GM12878 (cell line): Measurements from ENCODE around the gene SPINK1. TPM values are rescaled to one million over a fixed set of nuclear protein-coding genes. Genes with fewer than 3 reads are reported as not detected.

Experiments
- ATAC-seq: fragments of 200-7000 bp; cut with Tn5 transposase; 3 replicates; pipeline ENCODE4 v1.9.1; 2020; ENCODE audit warnings: mild to moderate bottlenecking, moderate library complexity
- BruUV-seq: library from RNA; stranded (reverse); fragments of 400-500 nt; replicated peaks from 2 replicates; lab custom pipeline; 2021; lab: Mats Ljungman, UMichigan
- CTCF ChIA-PET: fragments of 300-600 bp; sonication (Branson Sonifier 250); formaldehyde crosslinking; extraction: SDS; loops from one replicate; lab custom pipeline; 2021; ENCODE audit warnings: inconsistent platforms; lab: Yijun Ruan, JAX
- POLR2A ChIA-PET: fragments of 350-600 bp; formaldehyde crosslinking; extraction: SDS; loops from one replicate; lab custom pipeline; 2021; ENCODE audit warnings: inconsistent platforms; lab: Charles Lee
- RAD21 ChIA-PET: fragments of 300-600 bp; sonication (Branson Sonifier 250); formaldehyde crosslinking; loops from one replicate; lab custom pipeline; 2023; ENCODE audit warnings: antibody characterized with exemption; ENCODE audit not compliant: unreplicated experiment; lab: Charles Lee
- SMC1A ChIA-PET: fragments of 300-600 bp; sonication (Branson Sonifier 250); formaldehyde crosslinking; loops from one replicate; lab custom pipeline; 2023; ENCODE audit not compliant: unreplicated experiment, uncharacterized antibody; lab: Charles Lee
- DNase-seq: peaks from one replicate; pipeline ENCODE4 v3.0.0-alpha.2; 2011; ENCODE audit warnings: low read depth, low spot score
- FAIRE-seq: peaks from 3 replicates; lab custom pipeline; 2011; peaks lifted over from hg19 to GRCh38; lab: Jason Lieb, UNC
- H2AFZ ChIP-seq: 2 replicates; pipeline ENCODE4 v1.6.0; 2011; ENCODE audit warnings: low read depth, low read length, control low read depth; ENCODE audit not compliant: control insufficient read depth
- H3K27ac ChIP-seq: 2 replicates; pipeline ENCODE4 v1.5.1; 2011; ENCODE audit warnings: control low read depth; ENCODE audit not compliant: control insufficient read depth, insufficient read depth
- H3K27me3 ChIP-seq, 2 experiments: replicated peaks in 1 of 2; 2 replicates each; pipeline versions ENCODE4 v1.6.0 to v1.6.1; 2011; ENCODE audit warnings: low read length in 1 of 2; ENCODE audit not compliant: control insufficient read depth in 2 of 2, insufficient read depth in 2 of 2
- H3K36me3 ChIP-seq, 2 experiments: 2 replicates each; pipeline ENCODE4 v1.5.1; 2011; ENCODE audit warnings: low read length in 1 of 2; ENCODE audit not compliant: control insufficient read depth in 2 of 2, insufficient read depth in 2 of 2
- H3K4me1 ChIP-seq: 2 replicates; pipeline ENCODE4 v1.6.1; 2011; ENCODE audit warnings: mild to moderate bottlenecking, low read length, moderate library complexity, mixed read lengths; ENCODE audit not compliant: control insufficient read depth, insufficient read depth
- H3K4me2 ChIP-seq: 2 replicates; pipeline ENCODE4 v1.6.0; 2011; ENCODE audit warnings: control low read depth; ENCODE audit not compliant: control insufficient read depth, insufficient read depth
- H3K4me3 ChIP-seq: fragments of 200-600 bp; sonication (generic); 2 replicates; pipeline ENCODE4 v1.5.1; 2016
- H3K79me2 ChIP-seq: 2 replicates; pipeline ENCODE4 v1.6.0; 2011; ENCODE audit warnings: low read length; ENCODE audit not compliant: control insufficient read depth, insufficient read depth
- H3K9ac ChIP-seq: 2 replicates; pipeline ENCODE4 v1.8.0; 2011; ENCODE audit warnings: low read length, control low read depth, mixed read lengths; ENCODE audit not compliant: control insufficient read depth, insufficient read depth
- H3K9me3 ChIP-seq: replicated peaks from 3 replicates; pipeline ENCODE4 v1.5.1; 2011; ENCODE audit warnings: mild to moderate bottlenecking, low read length; ENCODE audit not compliant: control insufficient read depth, insufficient read depth
- H4K20me1 ChIP-seq: 2 replicates; pipeline ENCODE4 v1.6.0; 2011; ENCODE audit not compliant: control insufficient read depth, insufficient read depth
- ATF7 ChIP-seq: fragments of 450-650 bp; IDR thresholded peaks from 2 replicates; pipeline ENCODE4 v1.6.1; 2016; ENCODE audit warnings: low read depth, mild to moderate bottlenecking
- BCL3 ChIP-seq: IDR thresholded peaks from 2 replicates; pipeline ENCODE4 v1.6.1; 2011; ENCODE audit warnings: borderline replicate concordance, low read depth, mild to moderate bottlenecking, moderate library complexity, low read length; ENCODE audit not compliant: insufficient read depth, poor library complexity, severe bottlenecking
- DPF2 ChIP-seq: fragments of 450-650 bp; IDR thresholded peaks from 2 replicates; pipeline ENCODE4 v1.6.1; 2017; ENCODE audit warnings: mild to moderate bottlenecking
- EED ChIP-seq: sonication (generic); IDR thresholded peaks from 2 replicates; pipeline ENCODE4 v1.6.1; 2016; ENCODE audit warnings: antibody characterized with exemption, low read depth
- JUND ChIP-seq: IDR thresholded peaks from 2 replicates; pipeline ENCODE4 v1.6.1; 2012; ENCODE audit warnings: low read depth, mild to moderate bottlenecking, low read length, improper control_type of control experiment, moderate library complexity
- PAX8 ChIP-seq: fragments of 450-650 bp; IDR thresholded peaks from 2 replicates; pipeline ENCODE4 v1.6.1; 2017; ENCODE audit warnings: mild to moderate bottlenecking, moderate library complexity
- POLR2AphosphoS5 ChIP-seq: IDR thresholded peaks from 2 replicates; pipeline ENCODE4 v1.6.1; 2011; ENCODE audit warnings: mild to moderate bottlenecking, low read length, inconsistent platforms
- SRF ChIP-seq, 2 experiments: IDR thresholded peaks; 2 replicates each; pipeline ENCODE4 v1.6.1; 2011; ENCODE audit warnings: low read depth in 2 of 2, low read length in 2 of 2, mild to moderate bottlenecking in 1 of 2, moderate library complexity in 1 of 2
- TARDBP ChIP-seq: IDR thresholded peaks from 2 replicates; pipeline ENCODE4 v1.6.1; 2016; ENCODE audit warnings: borderline replicate concordance
- TCF3 ChIP-seq: IDR thresholded peaks from 2 replicates; pipeline ENCODE4 v1.6.1; 2012; ENCODE audit warnings: low read depth, mild to moderate bottlenecking, low read length, borderline replicate concordance; ENCODE audit not compliant: insufficient read depth
- USF1 ChIP-seq: IDR thresholded peaks from 2 replicates; pipeline ENCODE4 v1.6.1; 2011; ENCODE audit warnings: borderline replicate concordance, low read depth, mild to moderate bottlenecking, moderate library complexity, mixed read lengths, low read length; ENCODE audit not compliant: insufficient read depth; ENCODE audit errors: extremely low read length
- WGBS: methylation state at CpG from one replicate; pipeline ENCODE4 v1.1.6; 2016; ENCODE audit warnings: low lambda C conversion rate; ENCODE audit not compliant: insufficient replicate concordance, insufficient coverage; ENCODE audit errors: missing lambda C conversion rate; 5-methylcytosine and 5-hydroxymethylcytosine counted together
- in situ Hi-C: fragments of 300-500 bp; cut with MboI; formaldehyde crosslinking; loops from 9 replicates; pipeline ENCODE4 v1.14.3; 2018; ENCODE audit warnings: mixed read lengths
- intact Hi-C: fragments of 100-400 bp; cut with micrococcal nuclease; formaldehyde crosslinking; loops from one replicate; pipeline ENCODE4 v1.14.2; 2022; ENCODE audit not compliant: unreplicated experiment
- polyA plus RNA-seq, 11 experiments: library from polyadenylated mRNA; depleted of rRNA in 4 of 11; unstranded in 6 of 11; stranded (reverse) in 5 of 11; fragments of >200 nt; fragmentation: Nextera tagmentation in 4 of 11; fragmentation: Illumina TruSeq in 1 of 11; extraction: Ambion mirVana in 4 of 11; extraction: Trizol in 1 of 11; gene quantifications; 1 replicate in 1 of 11; 2 replicates in 10 of 11; pipeline versions ENCODE4 v1.2.1 to v1.2.3, GENCODE V29; 2011 to 2016; ENCODE audit warnings: inconsistent platforms in 2 of 11, missing spikeins in 2 of 11, low read depth in 1 of 11
- total RNA-seq, 4 experiments: library from RNA; depleted of rRNA in 3 of 4; stranded (reverse); fragments of >200 nt in 3 of 4; fragmentation: Illumina TruSeq in 1 of 4; extraction: Trizol in 1 of 4; gene quantifications; 2 replicates each; pipeline versions ENCODE4 v1.2.1 to v1.2.3, GENCODE V29; 2013 to 2021

SPINK1 gene
- total and polyA plus RNA-seq, 10 of the 15 experiments (the other 5 are each of a cell fraction or from before 2014, with no cell fraction given): 3.6 TPM; not detected in 9

GRCh38 chr5:147854894-147855773, 23.7 kb upstream of the SPINK1 start:
- H3K9me3 ChIP-seq: no peaks in the 10 kb centered on the region
- intact Hi-C loops (no loop called here), in situ Hi-C loops (no loop called here)
- no peak overlapping the region for H3K4me2 ChIP-seq
- CTCF ChIA-PET: interaction anchor here (1.4 to 2.8 kb wide), 2 partner anchors 10 to 876 kb away, joined by 5 to 7 read pairs; no protein-coding TSS in a partner anchor
- no peaks in the 10 kb centered on the region; a peak in 2 of 4 replicates for H3K27me3 ChIP-seq
- FAIRE-seq (no peak), ATAC-seq (no peak), DNase-seq (no peak)
- no peak overlapping the region for H2AFZ ChIP-seq
- TF ChIP-seq TARDBP (no peak), DPF2 (no peak), TCF3 (no peak), SRF (IDR thresholded peaks at IDR 0.05; ENCODE audit: low read depth in 2 of 2, low read length in 2 of 2) (no peak), PAX8 (no peak), BCL3 (no peak), JUND (no peak), ATF7 (no peak), USF1 (no peak), EED (no peak), POLR2AphosphoS5 (no peak)
- H4K20me1 ChIP-seq: no peaks in the 10 kb centered on the region
- POLR2A ChIA-PET: no interaction called here
- WGBS: 24% methylated on average over 11 of the region's 11 CpGs
- H3K27ac ChIP-seq: no peak overlapping the region
- no TSS peak for BruUV-seq
- no peak overlapping the region for H3K4me3 ChIP-seq
- H3K79me2 ChIP-seq: no peaks in the 10 kb centered on the region
- H3K36me3 ChIP-seq: no peaks in the 10 kb centered on the region
- no peak overlapping the region for H3K9ac ChIP-seq
- RAD21 ChIA-PET: interaction anchor here (1.2 kb wide), 2 partner anchors 32 to 529 kb away, joined by 3 read pairs; no protein-coding TSS in a partner anchor
- SMC1A ChIA-PET: interaction anchor here (1.5 kb wide), 1 partner anchor 876 kb away, joined by 3 read pairs; no protein-coding TSS in a partner anchor
- no peaks in the 10 kb centered on the region for H3K4me1 ChIP-seq
